Activated CD8-positive, alpha-beta memory T cell treated with anti-CD3 and anti-CD28 coated beads for 36 hours (primary cell): ENCODE measurements around the gene CTNNBL1. TPM values are rescaled to one million over a fixed set of nuclear protein-coding genes. Genes with fewer than 3 reads are reported as not detected.

ENCODE experiments used
- CTCF ChIA-PET: fragments of 350-600 bp; sonication (Branson Sonifier 250); formaldehyde crosslinking; loops from one replicate; lab custom pipeline; 2021; ENCODE audit warnings: antibody characterized with exemption; lab: Charles Lee
- POLR2A ChIA-PET: fragments of 350-600 bp; sonication (Branson Sonifier 250); formaldehyde crosslinking; loops from one replicate; lab custom pipeline; 2021; ENCODE audit warnings: antibody characterized with exemption; lab: Charles Lee
- total RNA-seq, 2 experiments: library from RNA; stranded (reverse); gene quantifications; one replicate each; pipeline ENCODE4 v1.2.3, GENCODE V29; 2021

The CTNNBL1 gene
- total RNA-seq, 2 experiments from 2014 or later: 97.6 to 97.8 TPM

DNA sequence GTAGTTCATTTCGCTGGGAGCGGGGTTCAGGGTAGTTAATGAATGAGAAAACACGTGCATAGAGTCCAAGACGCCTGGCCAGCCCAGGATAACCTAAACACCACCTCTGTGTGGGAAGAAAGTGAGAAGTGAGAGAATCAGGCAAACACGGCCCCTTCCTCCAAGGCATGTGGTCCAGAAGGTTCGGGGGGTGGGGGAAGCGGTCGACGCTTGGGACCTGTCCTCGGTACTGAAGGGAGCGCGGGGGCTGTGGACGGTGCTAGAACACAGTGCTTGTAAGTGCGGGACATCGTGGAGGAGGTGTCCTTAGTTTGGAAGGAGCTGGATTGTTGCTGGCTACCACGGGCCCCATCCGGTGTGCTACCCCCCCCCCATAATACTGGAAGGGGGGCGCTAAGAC is 207.4 kb downstream of the CTNNBL1 start:
- ChIA-PET POLR2A (no interaction called here), CTCF (no interaction called here)

DNA sequence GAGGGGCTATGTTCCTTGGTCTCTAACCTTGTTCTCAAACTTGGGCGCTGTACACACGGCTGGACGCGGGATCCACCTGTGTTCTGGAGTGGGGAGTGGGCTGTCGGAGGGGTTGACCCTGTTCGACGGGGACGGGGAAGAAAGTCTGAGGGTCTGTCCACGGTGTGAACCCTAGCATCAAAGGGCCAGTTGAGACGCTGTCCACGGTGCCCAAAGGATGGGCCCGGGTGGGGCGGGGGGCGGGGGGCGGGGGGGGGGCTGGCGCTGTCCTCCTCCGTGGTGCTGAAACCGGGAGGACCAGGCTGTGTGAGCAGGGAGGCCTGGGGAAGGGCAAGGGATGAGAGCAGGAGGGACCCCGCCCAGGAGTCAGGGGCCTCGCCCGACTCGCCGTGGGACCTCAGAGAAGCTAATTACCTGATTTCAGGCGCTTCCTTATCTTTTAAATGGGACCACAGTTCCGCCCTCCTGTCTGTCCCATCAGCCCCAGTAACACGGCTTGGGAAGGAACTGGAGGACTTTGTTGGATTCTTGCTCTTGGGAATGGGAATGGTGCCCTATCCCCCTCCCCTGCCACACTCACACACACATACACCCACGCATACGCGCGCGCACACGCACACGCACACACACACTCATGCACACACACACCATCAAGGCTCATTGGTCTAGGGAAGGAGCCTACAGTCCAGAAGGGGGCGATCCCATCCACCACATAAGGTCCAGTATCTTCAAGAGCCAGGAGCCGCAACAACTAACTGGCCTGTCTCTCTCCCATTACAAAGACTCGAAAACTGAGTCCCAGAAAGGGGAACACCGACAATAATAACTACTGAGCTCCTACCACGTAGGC is 208.0 kb downstream of the CTNNBL1 start:
- CTCF ChIA-PET: interaction anchor here (0.7 to 1.0 kb wide), 3 partner anchors 9 to 338 kb away, joined by 3 read pairs; no protein-coding TSS in a partner anchor
- POLR2A ChIA-PET: no interaction called here

DNA sequence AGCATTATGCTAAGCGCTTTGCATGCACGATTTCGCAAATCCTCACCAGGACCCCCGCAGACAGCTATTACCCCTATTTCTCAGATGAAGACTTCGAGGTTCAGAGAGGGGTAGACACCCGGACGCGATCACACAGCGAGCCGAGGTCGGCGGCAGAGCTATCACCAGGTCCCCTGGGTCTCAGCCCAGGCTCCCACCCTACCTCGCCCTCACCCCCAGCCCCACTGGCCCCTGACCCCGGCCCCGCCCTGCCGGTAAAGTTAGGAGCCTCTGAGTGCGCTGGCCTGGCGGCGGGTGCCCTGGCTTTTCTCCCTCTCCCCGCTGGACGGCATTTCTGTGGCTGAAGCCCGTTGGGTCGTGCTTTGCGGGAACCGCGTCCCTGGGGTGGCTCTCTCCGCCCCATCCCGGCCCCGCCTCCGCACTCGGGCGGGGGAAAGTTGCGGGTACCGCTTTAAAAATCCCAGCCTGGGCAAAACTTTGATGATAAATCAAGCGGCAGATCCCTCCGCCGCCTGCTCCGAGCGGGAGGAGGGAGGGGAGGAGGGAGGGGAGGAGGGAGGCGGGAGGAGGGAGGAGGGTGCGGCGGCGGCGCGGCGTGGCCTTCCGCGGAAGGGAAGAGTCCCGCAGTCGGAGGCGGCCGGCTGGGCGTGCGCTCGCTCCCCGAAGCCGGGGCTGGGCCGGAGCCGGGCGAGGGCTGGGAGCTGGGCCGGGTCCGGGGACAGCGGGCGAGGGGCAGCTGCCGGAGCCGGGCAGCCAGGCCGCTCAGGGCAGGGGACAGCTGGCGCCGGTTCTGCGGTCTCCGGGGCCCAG is 208.9 kb downstream of the CTNNBL1 start, which contains the start of gene VSTM2L:
Gene VSTM2L, plus strand, starts transcription at position 624 of the 810 bp plus-strand sequence. CDS start 224 bp downstream, outside the sequence.
- ChIA-PET CTCF (interaction anchor here (0.7 to 1.0 kb wide), 3 partner anchors 10 to 338 kb away, joined by 3 read pairs; no protein-coding TSS in a partner anchor), POLR2A (no interaction called here)

DNA sequence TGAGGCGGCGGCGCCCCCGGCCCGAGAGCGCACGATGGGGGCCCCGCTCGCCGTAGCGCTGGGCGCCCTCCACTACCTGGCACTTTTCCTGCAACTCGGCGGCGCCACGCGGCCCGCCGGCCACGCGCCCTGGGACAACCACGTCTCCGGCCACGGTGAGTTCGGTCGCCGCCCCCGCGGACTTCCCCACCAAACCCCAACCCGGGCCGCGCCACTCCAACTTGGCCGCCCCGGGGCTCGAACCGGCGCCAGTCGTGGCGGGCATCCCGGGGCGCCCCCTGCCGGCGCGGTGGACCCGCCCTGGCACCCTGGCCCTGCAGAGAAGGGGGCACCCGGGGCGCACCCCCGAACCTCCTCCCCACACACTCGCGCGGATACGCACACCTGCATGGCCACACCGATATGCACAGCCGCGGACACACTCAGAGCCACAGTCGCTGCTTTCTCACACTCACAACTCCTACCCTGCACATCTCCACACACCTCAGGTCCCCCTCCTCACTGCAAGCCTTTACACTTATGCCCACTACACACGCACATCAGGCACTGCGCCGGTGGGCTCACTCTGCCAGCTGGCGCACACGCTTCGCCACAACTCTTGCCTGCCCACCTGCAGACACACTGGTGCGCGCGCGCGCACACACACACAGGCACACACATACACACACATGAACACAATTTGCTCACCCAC is 209.6 kb downstream of the CTNNBL1 start:
- POLR2A ChIA-PET: no interaction called here

DNA sequence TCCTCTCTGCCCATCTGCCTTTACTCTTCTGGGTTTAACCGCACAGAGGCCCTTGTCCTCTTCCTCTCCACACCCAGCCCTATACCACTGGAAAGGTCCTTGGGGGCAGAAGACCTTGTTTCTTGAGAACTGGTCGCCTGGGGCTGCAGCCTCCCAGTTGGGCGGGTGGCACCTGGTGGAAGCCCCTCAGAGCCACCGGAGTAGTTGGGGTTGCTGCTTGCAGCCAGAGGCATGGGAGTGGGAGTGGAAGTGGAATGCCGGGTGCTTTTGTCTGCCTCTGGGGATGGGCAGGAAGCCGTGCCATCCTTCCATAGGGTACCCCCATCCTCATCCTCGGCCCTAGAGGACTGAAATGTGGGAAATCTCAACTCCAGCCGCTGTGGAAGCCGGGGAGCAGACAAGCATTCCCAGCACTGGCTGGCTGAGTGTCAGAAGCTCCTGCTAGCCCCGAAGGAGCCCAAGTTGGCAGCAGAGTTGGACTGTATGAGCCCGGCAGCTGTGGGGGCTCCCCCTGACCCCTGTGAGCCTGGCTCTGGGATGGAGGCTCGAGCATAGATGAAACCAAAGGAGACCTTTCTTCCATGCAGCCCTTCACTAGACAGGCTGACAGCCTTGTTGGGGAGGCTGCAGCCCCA is 210.3 kb downstream of the CTNNBL1 start:
- CTCF ChIA-PET: no interaction called here
- POLR2A ChIA-PET: no interaction called here

More for the DNA sequence above, 209.6 kb downstream of the CTNNBL1 start:
- CTCF ChIA-PET: no interaction called here

DNA sequence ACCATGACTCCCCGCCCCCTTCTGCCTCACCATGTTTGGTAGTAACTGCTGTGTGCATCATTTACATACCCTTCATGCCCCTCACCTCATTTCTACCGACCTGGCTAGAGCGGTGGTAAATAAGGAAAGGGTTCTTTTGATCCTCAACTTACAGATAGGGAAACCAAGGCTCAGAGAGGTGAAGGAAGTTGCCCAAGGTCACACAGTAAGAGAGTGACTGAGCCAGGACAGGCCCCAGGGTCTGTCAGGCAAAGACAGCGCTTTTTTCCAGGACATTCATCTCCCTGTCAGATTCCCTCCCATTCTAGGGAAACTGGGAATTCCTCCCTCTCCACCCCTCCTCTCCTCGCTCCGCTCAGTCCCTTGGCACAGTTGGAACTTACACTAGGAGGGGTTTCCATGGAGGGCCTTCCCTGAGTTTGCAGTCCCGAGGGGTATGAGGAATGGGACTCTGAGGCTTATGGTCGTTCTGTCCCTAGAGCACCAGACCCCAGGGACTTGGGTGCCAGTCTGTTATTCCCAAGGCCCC is 211.1 kb downstream of the CTNNBL1 start:
- ChIA-PET CTCF (no interaction called here), POLR2A (no interaction called here)

DNA sequence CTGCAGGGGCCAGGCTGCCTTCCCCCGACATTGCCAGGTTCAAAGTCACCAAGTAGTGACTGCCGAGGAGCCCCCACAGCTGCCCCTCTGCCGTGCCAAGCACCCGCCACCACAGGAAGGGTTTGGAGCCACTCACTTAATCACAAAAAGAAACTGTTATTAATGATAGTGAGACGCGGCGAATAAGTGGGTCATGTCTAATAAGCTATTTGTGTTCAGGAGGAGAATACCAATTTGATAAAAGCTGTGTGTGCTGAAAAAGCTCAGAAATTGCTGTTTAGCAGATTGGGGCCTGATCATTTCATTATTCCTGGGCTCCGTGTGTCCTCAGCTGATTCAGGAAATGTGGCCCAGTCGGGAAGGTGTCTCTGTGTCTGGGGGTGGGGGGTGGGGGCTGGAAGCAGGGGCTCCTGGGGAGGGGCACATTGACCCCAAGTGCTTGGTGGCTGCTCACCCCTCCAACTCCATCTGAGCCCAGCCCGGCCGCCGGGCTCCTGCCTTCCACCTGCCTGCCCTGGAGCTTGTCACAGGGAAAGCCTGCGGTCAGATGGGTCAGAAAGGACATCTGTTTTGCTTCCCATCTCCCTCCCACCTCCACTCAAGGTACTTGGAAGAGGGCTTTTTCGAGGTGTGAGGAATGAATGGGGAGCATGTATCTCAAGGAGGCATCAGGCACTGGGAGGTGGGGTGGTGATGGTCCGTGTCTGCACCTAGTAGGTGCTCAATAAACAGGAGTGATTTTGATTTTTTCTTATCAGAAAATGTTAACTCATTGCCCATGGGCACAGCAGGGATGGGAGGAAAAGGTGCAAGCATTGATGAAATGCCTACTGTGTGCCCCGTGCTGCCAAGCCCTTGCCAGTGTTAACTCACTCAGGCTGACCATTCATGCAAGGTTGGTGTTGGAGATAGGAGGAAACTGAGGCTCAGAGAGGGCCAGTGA is 212.1 kb downstream of the CTNNBL1 start:
- POLR2A ChIA-PET: no interaction called here

DNA sequence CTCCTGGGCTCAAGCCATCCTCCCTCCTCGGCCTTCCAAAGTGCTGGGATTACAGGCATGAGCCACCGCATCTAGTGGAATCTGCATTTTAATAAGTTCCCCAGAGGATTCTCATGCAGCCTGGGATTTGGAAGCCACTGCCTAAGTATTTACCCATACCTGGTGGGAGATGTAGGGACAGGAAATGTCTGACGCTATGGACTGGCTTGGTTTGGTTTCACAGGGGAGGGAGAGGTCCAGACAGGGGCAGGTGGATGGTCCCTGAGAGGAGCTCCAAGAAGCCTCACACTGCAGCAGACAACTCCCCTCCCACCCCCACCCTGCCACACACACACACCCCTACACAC is 213.5 kb downstream of the CTNNBL1 start:
- CTCF ChIA-PET: no interaction called here
- POLR2A ChIA-PET: no interaction called here

More for the DNA sequence above, 212.1 kb downstream of the CTNNBL1 start:
- CTCF ChIA-PET: no interaction called here

DNA sequence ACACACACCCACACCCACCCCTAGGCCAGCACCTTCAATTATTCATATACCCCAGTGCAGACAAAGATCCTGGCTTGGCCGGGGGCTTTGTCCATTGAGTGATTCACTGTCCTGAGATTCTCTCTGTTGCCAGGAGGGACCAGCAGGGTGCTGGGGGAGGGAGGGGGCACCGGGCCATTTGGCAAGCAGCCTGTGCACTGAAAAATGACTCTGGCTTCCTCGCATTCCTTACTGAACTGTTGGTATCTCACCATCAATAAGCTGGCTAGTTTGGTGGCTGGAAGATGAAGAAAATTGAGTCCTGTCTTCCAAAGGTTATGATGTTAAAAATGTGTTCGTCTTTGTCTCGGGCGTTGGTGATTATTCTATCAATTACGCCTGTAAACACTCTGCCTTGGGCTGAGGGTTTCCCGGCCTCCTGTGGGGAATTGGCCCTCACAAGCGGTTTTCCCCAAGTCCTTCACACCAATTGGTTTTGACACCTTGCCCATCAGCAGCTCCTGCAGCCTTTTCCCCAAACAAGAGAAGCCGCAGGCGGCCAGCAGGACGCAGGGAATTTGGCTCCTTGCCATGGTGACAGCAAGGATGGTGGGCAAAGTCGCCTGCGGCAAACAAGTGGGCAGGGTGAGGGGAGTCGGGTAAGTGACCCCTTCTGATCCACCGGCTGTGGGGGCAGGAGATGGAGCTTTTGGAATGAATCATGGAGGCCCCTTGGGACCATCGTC is 214.0 kb downstream of the CTNNBL1 start:
- ChIA-PET POLR2A (no interaction called here), CTCF (no interaction called here)

DNA sequence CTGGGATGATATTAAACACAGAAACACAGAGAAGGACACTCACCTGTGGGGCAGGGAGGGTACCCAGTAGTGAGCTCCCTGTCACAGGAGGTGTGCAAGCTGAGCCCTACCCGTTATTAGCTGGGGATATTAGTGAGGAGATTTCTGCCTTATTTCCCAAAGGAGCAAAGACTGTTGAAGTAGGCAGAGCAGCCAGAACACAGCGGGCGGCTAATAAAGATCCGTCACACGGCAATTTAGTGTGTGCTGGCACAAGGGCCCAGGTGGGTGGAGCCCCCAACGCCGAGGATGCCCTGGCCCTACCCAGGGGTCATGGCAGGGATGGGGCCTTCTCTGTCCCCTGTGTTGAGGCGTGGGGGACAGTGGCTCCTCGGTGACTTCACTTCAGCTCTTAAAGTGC is 217.4 kb downstream of the CTNNBL1 start:
- POLR2A ChIA-PET: no interaction called here
- CTCF ChIA-PET: interaction anchor here (0.6 to 1.0 kb wide), 3 partner anchors 31 to 77 kb away, joined by 3 to 5 read pairs (median 4); no protein-coding TSS in a partner anchor

DNA sequence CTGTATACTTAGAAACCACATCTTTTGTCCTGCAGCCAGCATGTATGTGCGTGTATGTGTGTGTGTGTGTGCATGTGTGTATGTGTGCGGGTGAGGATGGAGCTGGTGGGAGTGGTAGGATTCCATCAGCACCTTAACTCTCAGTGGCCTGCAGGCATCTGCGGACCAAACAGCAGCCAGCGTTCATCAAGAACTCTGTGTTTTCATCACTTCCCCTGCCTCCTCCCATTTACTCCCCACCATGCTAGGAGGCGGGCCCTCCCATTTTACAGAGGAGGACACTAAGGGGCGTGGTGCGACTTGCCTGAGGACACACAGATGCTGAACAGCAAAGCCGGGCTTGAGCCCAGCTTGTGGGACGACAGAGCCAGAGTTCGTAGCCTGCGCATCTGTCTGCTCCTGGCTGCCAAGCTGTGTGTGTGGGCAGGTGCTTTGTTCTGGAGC is 218.0 kb downstream of the CTNNBL1 start:
- CTCF ChIA-PET: interaction anchor here (1.0 kb wide), 1 partner anchor 31 kb away, joined by 3 read pairs; no protein-coding TSS in a partner anchor
- POLR2A ChIA-PET: no interaction called here

DNA sequence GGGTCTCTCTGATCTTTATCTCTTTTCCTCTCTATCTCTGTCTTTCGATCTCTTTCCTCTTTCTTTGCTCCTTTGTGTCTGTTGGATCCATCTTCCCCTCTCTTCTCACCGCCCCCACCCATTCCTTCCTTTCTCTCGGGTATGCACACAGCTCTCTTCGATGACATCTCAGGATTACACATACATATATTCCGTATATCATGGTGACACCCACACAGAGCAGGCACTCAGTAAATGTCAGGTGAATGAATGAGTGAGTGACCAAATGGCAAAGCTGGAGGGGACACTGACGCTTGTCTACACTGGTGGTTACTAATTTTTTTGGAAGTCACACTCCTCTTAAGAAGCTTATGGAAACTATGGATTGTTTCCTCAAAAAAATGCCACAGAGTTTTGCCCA is 219.0 kb downstream of the CTNNBL1 start:
- ChIA-PET POLR2A (no interaction called here), CTCF (interaction anchor here (0.7 kb wide), 1 partner anchor 214 kb away, joined by 3 read pairs; no protein-coding TSS in a partner anchor)

DNA sequence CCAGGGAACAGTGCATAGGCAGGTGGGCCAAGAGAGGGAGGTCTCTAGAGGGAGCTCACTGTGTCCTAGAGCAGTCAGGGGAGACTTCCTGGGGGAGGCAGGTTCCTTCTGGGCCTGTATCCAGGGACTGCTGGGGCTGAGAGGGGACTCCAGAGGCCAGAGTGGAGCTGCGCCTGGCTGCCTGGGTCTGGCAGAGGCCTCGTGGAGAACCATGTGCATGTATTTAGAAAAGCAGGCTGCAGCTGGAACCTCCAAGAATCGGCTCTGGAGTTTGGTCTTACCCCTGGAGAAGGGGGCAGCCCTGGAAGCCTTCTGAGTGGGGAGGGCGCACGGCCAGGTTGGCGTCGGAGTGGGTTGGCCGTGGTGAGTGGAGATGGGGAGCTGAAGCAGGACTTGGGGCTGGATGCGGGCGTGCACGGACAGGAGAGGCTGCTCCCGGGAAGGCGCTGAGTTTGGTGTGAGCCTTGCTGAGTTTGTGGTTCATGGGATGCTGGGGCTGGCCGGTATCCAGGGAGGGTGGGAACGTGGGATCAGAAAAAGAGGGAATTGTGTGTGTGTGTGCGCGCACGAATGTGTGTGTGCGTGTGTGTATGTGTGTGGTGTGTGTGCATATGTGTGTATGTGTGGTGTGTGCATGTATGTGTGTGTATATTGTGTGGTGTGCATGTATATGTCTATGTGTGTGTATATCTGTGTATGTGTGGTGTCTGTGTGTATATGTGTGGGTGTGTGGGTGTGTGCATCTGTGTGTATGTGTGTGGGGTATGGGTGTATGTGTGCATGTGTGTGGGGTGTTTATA is 219.9 kb downstream of the CTNNBL1 start:
- POLR2A ChIA-PET: no interaction called here
- CTCF ChIA-PET: no interaction called here

DNA sequence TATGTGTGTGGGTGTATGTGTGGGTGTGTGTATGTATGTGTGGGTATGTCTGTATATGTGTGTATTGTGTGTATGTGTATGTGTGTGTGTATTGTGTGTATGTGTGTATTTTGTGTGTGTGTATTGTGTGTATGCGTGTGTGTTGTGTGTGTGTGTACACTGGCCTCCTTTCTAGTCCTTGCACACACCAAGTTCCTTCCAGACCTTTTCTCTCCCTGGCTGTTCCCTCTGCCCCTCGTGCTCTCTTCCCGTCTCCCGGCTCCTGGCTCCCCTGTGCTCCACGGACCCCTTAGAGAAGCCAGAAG is 220.5 kb downstream of the CTNNBL1 start:
- CTCF ChIA-PET: no interaction called here
- POLR2A ChIA-PET: no interaction called here

DNA sequence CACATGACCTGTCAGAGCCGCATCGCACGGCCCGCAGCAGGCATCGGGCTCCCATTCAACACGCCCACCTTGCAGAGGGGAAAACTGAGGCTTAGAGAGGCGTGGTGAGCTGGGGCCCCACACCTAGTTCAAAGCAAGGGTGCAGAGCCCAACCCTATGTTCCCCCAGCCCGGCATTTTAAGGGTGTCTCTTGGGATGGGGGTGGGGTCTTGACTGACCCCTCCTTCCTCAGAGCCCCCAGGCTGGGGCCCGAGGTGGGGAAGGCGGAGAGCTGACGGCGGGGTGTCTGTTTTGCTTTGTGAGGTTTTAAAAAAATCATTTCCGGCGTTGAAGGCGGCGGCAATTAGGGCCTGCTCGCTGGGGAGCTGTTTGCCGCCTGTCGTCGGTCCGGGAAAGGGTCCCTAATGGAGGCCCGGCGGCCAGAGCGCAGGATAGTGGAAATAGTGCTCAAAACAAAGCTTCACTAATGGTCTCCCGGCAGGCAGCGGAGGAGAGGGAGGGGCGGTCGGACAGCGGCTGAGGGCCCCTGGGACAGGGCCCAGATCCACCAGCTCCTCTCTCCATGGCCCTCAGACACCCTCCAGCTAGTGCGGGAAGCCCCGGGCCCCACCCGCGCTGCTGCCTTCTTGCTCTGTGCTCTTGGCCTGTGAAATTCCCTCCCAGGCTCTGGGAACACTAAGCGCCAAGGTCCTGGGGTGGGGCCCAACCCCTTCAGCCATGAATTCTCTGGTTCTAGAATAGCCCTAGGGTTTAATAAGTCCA is 221.0 kb downstream of the CTNNBL1 start:
- ChIA-PET CTCF (no interaction called here), POLR2A (interaction anchor here (0.6 kb wide), 1 partner anchor 47 kb away, joined by 4 read pairs; no protein-coding TSS in a partner anchor)

DNA sequence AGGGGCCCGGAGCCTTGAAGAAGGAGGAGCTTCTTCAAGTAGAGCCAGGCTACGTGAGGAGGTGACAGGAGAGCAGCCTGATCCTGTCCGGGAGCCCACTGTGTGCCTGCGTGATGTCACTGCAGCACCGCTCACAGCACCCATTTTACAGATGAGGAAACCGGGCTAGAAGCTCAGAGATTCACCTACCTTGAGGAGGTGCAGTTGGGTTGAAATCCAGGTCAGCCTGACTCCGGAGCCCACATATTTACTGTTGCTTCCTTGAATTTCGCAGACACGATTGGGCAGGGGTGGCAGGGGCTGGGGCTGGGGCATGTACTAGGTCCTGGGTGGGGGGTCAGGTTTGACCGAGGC is 221.6 kb downstream of the CTNNBL1 start:
- ChIA-PET CTCF (no interaction called here), POLR2A (interaction anchor here (0.6 kb wide), 1 partner anchor 46 kb away, joined by 4 read pairs; no protein-coding TSS in a partner anchor)
